Activated CD4-positive, alpha-beta memory T cell treated with anti-CD3 and anti-CD28 coated beads for 36 hours (primary cell): ENCODE results near the gene SMIM8. TPM values are rescaled to one million over a fixed set of nuclear protein-coding genes. Genes with fewer than 3 reads are reported as not detected.

ENCODE experiments used
- CTCF ChIA-PET: fragments of 350-600 bp; sonication (Branson Sonifier 250); formaldehyde crosslinking; loops from one replicate; lab custom pipeline; 2021; ENCODE audit warnings: antibody characterized with exemption, inconsistent platforms; lab: Charles Lee
- POLR2A ChIA-PET: fragments of 350-600 bp; sonication (Branson Sonifier 250); formaldehyde crosslinking; loops from one replicate; lab custom pipeline; 2021; ENCODE audit warnings: antibody characterized with exemption; lab: Charles Lee
- DNase-seq: peaks from one replicate; pipeline ENCODE4 v3.0.0-alpha.2; 2020
- H3K27ac Mint-ChIP-seq: one replicate; pipeline ENCODE4 v1.8.0; 2021; ENCODE audit warnings: mixed read lengths
- H3K27me3 Mint-ChIP-seq: one replicate; pipeline ENCODE4 v1.8.0; 2021; ENCODE audit warnings: mixed read lengths
- H3K36me3 Mint-ChIP-seq: one replicate; pipeline ENCODE4 v1.8.0; 2021; ENCODE audit warnings: mixed read lengths
- H3K4me1 Mint-ChIP-seq: one replicate; pipeline ENCODE4 v1.8.0; 2021; ENCODE audit warnings: low read depth, mixed read lengths
- H3K4me3 Mint-ChIP-seq: one replicate; pipeline ENCODE4 v1.8.0; 2021; ENCODE audit warnings: mild to moderate bottlenecking, mixed read lengths
- H3K9me3 Mint-ChIP-seq: one replicate; pipeline ENCODE4 v1.8.0; 2021; ENCODE audit warnings: mixed read lengths
- intact Hi-C: fragments of 100-400 bp; cut with micrococcal nuclease; formaldehyde crosslinking; loops from one replicate; pipeline ENCODE4 v1.15.1; 2023
- total RNA-seq, 2 experiments: library from RNA; stranded (reverse); gene quantifications; one replicate each; pipeline ENCODE4 v1.2.3, GENCODE V29; 2021

SMIM8 gene
- total RNA-seq, 2 experiments from 2014 or later = 7.6 to 8.1 TPM

GRCh38 chr6:87366072-87366827, 43.9 kb downstream of the SMIM8 start:
- no peak for DNase-seq
- intact Hi-C loops = no loop called here
- no peak overlapping the region for H3K4me3 Mint-ChIP-seq
- peaks cover 9% of the 10 kb centered on the region for H3K9me3 Mint-ChIP-seq
- CTCF ChIA-PET = no interaction called here
- POLR2A ChIA-PET = no interaction called here
- no peak overlapping the region for H3K27ac Mint-ChIP-seq
- no peaks in the 10 kb centered on the region for H3K4me1 Mint-ChIP-seq
- H3K36me3 Mint-ChIP-seq = peaks cover 10% of the 10 kb centered on the region
- no peaks in the 10 kb centered on the region for H3K27me3 Mint-ChIP-seq

DNA sequence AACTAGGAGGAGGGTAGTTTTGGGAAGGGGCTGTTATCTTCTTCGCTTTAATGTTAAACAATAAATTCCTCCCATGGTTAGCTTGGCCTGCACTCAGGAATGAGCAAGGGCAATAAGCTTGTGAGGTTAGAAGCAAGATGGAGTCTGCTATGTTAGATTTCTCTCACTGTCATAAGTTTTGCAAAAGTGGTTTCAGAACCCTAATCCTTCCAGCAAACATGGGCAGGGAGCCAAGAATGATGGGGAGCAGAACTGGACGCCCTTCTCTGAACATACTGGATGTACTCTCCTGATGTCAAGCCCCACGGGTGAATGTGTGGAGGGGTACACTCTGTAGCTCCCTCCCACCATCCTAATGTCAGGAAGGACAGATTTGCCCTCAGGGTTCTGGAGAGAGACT, 44.5 kb downstream of the SMIM8 start:
- Mint-ChIP-seq H3K4me3 (no peak overlapping the region), H3K27me3 (no peaks in the 10 kb centered on the region), H3K9me3 (peaks cover 9% of the 10 kb centered on the region), H3K36me3 (peaks cover 7% of the 10 kb centered on the region), H3K27ac (no peak overlapping the region), H3K4me1 (no peaks in the 10 kb centered on the region)
- POLR2A ChIA-PET = no interaction called here
- CTCF ChIA-PET = no interaction called here
- intact Hi-C loops = no loop called here
- DNase-seq = no peak

GRCh38 chr6:87373377-87373776, 51.0 kb downstream of the SMIM8 start:
- intact Hi-C loops = no loop called here
- H3K9me3 Mint-ChIP-seq = no peaks in the 10 kb centered on the region
- no peak overlapping the region for H3K27ac Mint-ChIP-seq
- no peaks in the 10 kb centered on the region for H3K36me3 Mint-ChIP-seq
- no peaks in the 10 kb centered on the region for H3K27me3 Mint-ChIP-seq
- DNase-seq = no peak
- H3K4me1 Mint-ChIP-seq = no peaks in the 10 kb centered on the region
- POLR2A ChIA-PET = no interaction called here
- CTCF ChIA-PET = interaction anchor here (0.6 kb wide), 1 partner anchor 1497 kb away, joined by 3 read pairs; no protein-coding TSS in a partner anchor
- H3K4me3 Mint-ChIP-seq = no peak overlapping the region

DNA sequence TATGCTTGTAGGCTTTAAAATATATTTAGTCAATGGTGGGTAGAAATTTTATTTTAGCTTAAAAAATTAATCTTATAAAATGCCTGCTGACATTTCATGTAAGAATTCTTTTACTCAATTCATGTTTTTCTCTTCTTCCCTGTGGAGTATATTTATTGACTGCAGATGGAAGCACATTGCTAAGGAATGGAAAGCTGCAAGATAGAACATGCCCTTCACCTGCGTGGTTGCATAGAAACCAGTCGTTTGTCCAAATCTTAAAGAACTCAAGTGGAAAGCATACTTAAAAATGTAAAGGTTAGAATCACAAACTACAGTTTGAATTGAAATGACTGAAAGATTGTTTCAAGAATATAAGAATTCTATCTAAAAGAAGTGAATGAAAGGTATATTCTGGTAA, 52.9 kb downstream of the SMIM8 start:
- H3K9me3 Mint-ChIP-seq = no peaks in the 10 kb centered on the region
- intact Hi-C loops = no loop called here
- H3K27me3 Mint-ChIP-seq = no peaks in the 10 kb centered on the region
- H3K36me3 Mint-ChIP-seq = no peaks in the 10 kb centered on the region
- no peak for DNase-seq
- ChIA-PET POLR2A (no interaction called here), CTCF (no interaction called here)
- no peaks in the 10 kb centered on the region for H3K4me1 Mint-ChIP-seq
- no peak overlapping the region for H3K27ac Mint-ChIP-seq
- no peak overlapping the region for H3K4me3 Mint-ChIP-seq

DNA sequence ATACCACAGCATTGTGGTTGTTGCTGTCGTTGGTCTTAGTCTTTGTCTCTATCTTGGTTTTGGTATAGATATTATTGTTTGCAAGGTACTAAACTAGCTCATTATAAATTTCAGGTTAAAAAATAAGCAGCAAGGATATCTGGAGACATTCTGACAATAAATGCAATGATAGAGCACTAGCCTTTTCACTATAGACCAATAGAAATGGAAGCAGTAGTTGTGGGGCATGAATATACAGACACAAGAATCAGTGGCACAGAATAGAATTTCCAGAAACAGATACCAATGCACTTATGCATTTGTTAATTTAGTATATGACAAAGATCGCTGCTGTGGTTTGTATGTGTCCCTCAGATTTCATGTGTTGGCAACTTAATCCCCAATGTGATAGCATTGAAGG, 54.3 kb downstream of the SMIM8 start:
- POLR2A ChIA-PET = no interaction called here
- H3K27ac Mint-ChIP-seq = no peak overlapping the region
- H3K27me3 Mint-ChIP-seq = no peaks in the 10 kb centered on the region
- no peaks in the 10 kb centered on the region for H3K4me1 Mint-ChIP-seq
- intact Hi-C loops = no loop called here
- no peak overlapping the region for H3K4me3 Mint-ChIP-seq
- CTCF ChIA-PET = no interaction called here
- no peaks in the 10 kb centered on the region for H3K36me3 Mint-ChIP-seq
- no peak for DNase-seq
- no peaks in the 10 kb centered on the region for H3K9me3 Mint-ChIP-seq

DNA sequence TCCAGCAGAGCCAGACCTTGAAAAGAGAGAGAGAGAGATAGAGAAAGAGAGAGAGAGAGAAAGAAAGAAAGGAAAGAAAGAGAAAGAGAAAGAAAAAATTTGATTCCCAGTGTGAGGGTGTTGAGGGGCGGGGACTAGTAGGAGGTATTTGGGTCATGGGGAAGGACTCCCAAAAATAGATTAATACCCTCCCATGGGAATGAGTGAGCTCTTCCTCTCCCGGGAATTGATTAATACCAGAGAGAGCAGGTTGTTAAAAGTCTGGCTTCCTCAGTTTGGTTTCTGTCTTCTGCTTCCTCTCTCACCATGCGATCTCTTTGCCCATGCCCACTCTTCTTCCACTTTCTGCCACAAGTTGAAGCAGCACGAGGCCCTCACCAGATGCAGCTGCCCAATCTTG, 56.6 kb downstream of the SMIM8 start:
- ChIA-PET CTCF (no interaction called here), POLR2A (no interaction called here)
- H3K27ac Mint-ChIP-seq = no peak overlapping the region
- no peaks in the 10 kb centered on the region for H3K36me3 Mint-ChIP-seq
- no peak for DNase-seq
- H3K27me3 Mint-ChIP-seq = no peaks in the 10 kb centered on the region
- H3K4me3 Mint-ChIP-seq = no peak overlapping the region
- intact Hi-C loops = no loop called here
- no peaks in the 10 kb centered on the region for H3K9me3 Mint-ChIP-seq
- H3K4me1 Mint-ChIP-seq = no peaks in the 10 kb centered on the region

- Mint-ChIP-seq H3K36me3 (no peaks in the 10 kb centered on the region), H3K27ac (no peak overlapping the region), H3K9me3 (no peaks in the 10 kb centered on the region), H3K4me1 (no peaks in the 10 kb centered on the region), H3K27me3 (no peaks in the 10 kb centered on the region), H3K4me3 (no peak overlapping the region)
- intact Hi-C loops = no loop called here
- DNase-seq = no peak
- POLR2A ChIA-PET = no interaction called here
- CTCF ChIA-PET = no interaction called here
Observed at GRCh38 chr6:87382861-87383260, 60.5 kb downstream of the SMIM8 start.

DNA sequence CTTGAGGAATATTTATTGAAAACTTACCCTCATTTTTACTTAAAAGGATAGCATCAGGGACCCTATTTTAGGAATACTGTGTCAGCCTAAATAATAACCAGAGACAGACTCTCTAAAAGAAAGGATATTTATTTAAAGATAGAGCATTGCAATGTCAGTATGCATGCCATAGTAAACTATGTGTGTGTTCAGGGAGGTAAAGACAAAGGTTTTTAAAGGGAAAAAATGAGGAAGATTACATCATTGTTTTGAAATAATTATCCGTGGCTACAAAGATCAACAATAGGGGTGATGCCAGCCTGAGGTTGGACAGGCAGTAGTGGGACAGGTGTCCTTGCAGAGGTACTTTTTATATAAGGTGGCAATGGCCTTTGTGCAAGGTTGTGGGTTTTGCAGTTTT, 61.6 kb downstream of the SMIM8 start:
- Mint-ChIP-seq H3K4me1 (no peaks in the 10 kb centered on the region), H3K9me3 (no peaks in the 10 kb centered on the region), H3K4me3 (no peak overlapping the region), H3K27me3 (no peaks in the 10 kb centered on the region), H3K27ac (no peak overlapping the region), H3K36me3 (no peaks in the 10 kb centered on the region)
- POLR2A ChIA-PET = no interaction called here
- no peak for DNase-seq
- CTCF ChIA-PET = interaction anchor here (1.7 kb wide), 1 partner anchor 9 kb away, joined by 5 read pairs; no protein-coding TSS in a partner anchor
- intact Hi-C loops = no loop called here

GRCh38 chr6:87384449-87384848, 62.1 kb downstream of the SMIM8 start:
- intact Hi-C loops = no loop called here
- Mint-ChIP-seq H3K27ac (no peak overlapping the region), H3K4me1 (no peaks in the 10 kb centered on the region), H3K27me3 (no peaks in the 10 kb centered on the region), H3K4me3 (no peak overlapping the region), H3K36me3 (no peaks in the 10 kb centered on the region), H3K9me3 (no peaks in the 10 kb centered on the region)
- DNase-seq = no peak
- ChIA-PET CTCF (interaction anchor here (1.7 kb wide), 1 partner anchor 9 kb away, joined by 5 read pairs; no protein-coding TSS in a partner anchor), POLR2A (no interaction called here)

DNA sequence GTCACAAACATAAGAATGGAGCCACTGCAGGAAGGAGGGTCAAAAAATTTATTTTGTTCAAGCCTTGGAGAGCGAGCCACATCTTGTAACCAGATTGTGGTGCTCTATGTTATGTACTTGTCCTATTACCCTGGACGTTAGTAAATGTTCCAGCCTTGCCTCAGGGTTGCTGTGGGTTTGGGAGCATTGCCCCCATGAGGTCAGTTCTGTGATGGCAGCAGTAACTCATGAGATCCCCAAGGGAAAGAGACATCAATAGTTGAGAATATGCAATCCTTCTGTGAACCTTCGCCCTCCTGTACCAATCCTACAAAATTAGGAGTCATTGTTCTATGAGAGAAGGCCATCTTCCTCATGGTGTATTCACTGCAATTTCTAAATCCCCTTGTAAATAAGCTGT, 68.9 kb downstream of the SMIM8 start:
- no peaks in the 10 kb centered on the region for H3K27me3 Mint-ChIP-seq
- POLR2A ChIA-PET = no interaction called here
- CTCF ChIA-PET = no interaction called here
- DNase-seq = peak; percentile 15
- H3K4me1 Mint-ChIP-seq = no peaks in the 10 kb centered on the region
- H3K27ac Mint-ChIP-seq = no peak overlapping the region
- no peaks in the 10 kb centered on the region for H3K9me3 Mint-ChIP-seq
- H3K36me3 Mint-ChIP-seq = peaks cover 2% of the 10 kb centered on the region
- intact Hi-C loops = loop anchor here (1.0 to 5.0 kb wide), 4 partner anchors 81 to 324 kb away; partner anchors contain the start of genes SLC35A1 and ZNF292
- H3K4me3 Mint-ChIP-seq = no peak overlapping the region

Other genes starting within 250 kb of the SMIM8 start
- not detected for gene CGA, start 227.5 kb upstream of the SMIM8 start, total RNA-seq
- gene ZNF292, start 167.0 kb upstream of the SMIM8 start, total RNA-seq = 10 to 100 TPM; 51.9 to 52.5 TPM
- not detected for gene GJB7, start 6.7 kb downstream of the SMIM8 start, total RNA-seq
- gene C6orf163, start 22.2 kb downstream of the SMIM8 start, total RNA-seq = 1 to 10 TPM in 1 of 2 experiments, under 1 TPM in 1; 0.95 to 1.1 TPM
- not detected for gene CFAP206, start 85.4 kb downstream of the SMIM8 start, total RNA-seq
- 1 to 10 TPM; 7.8 to 9.5 TPM for gene SLC35A1, start 150.4 kb downstream of the SMIM8 start, total RNA-seq